H1 (cell line): Measurements from ENCODE around the gene ANAPC13. TPM values are rescaled to one million over a fixed set of nuclear protein-coding genes. Genes with fewer than 3 reads are reported as not detected.

ENCODE experiments used
- CTCF ChIA-PET: fragments of 300-600 bp; sonication (Branson Sonifier 250); formaldehyde crosslinking; loops from one replicate; lab custom pipeline; 2021; ENCODE audit not compliant: partially characterized antibody; lab: Charles Lee
- POLR2A ChIA-PET: fragments of 300-600 bp; sonication (Branson Sonifier 250); formaldehyde crosslinking; loops from one replicate; lab custom pipeline; 2021; ENCODE audit warnings: inconsistent platforms; ENCODE audit not compliant: partially characterized antibody; lab: Charles Lee
- DNase-seq, 2 experiments: peaks; one replicate each; pipeline versions ENCODE4 v3.0.0 to v3.0.0-alpha.2; 2010 to 2022; ENCODE audit warnings: low spot score in 2 of 2, low read depth in 1 of 2, mixed read lengths in 1 of 2
- FAIRE-seq: peaks from 2 replicates; lab custom pipeline; 2011; peaks lifted over from hg19 to GRCh38; lab: Jason Lieb, UNC
- H2AFZ ChIP-seq: 2 replicates; pipeline ENCODE4 v1.8.1; 2012; ENCODE audit warnings: low read length, inconsistent platforms
- H2AK5ac ChIP-seq: 2 replicates; pipeline ENCODE4 v1.6.1; 2013; ENCODE audit warnings: low read depth, low read length
- H2BK120ac ChIP-seq: replicated peaks from 2 replicates; pipeline ENCODE3; 2013; ENCODE audit warnings: low read depth, low read length, inconsistent platforms
- H2BK12ac ChIP-seq: 2 replicates; pipeline ENCODE4 v1.6.1; 2013; ENCODE audit warnings: low read depth, low read length
- H2BK15ac ChIP-seq: 2 replicates; pipeline ENCODE4 v1.6.1; 2013; ENCODE audit warnings: low read length
- H2BK20ac ChIP-seq: 2 replicates; pipeline ENCODE4 v1.6.1; 2013; ENCODE audit warnings: low read length
- H2BK5ac ChIP-seq: 2 replicates; pipeline ENCODE4 v1.6.1; 2013; ENCODE audit warnings: low read depth, low read length
- H3K14ac ChIP-seq: 2 replicates; pipeline ENCODE4 v1.6.1; 2013; ENCODE audit warnings: inconsistent platforms; ENCODE audit not compliant: insufficient read length
- H3K18ac ChIP-seq: 2 replicates; pipeline ENCODE4 v1.6.1; 2013; ENCODE audit warnings: low read length; ENCODE audit errors: extremely low read depth
- H3K23ac ChIP-seq: 2 replicates; pipeline ENCODE4 v1.6.1; 2013; ENCODE audit warnings: inconsistent platforms; ENCODE audit not compliant: insufficient read length
- H3K23me2 ChIP-seq: 2 replicates; pipeline ENCODE4 v1.6.1; 2013; ENCODE audit warnings: low read depth, low read length
- H3K27ac ChIP-seq: 2 replicates; pipeline ENCODE4 v1.6.1; 2011; ENCODE audit warnings: low read depth, low read length, inconsistent platforms
- H3K27me3 ChIP-seq, 4 experiments: replicated peaks in 1 of 4; 1 replicate in 1 of 4; 2 replicates in 3 of 4; pipeline versions ENCODE4 v1.6.1 to v1.8.1; 2011 to 2013; ENCODE audit warnings: low read length in 3 of 4, mild to moderate bottlenecking in 3 of 4, inconsistent platforms in 2 of 4, mixed read lengths in 2 of 4, moderate library complexity in 1 of 4; ENCODE audit not compliant: control insufficient read depth in 3 of 4, insufficient read depth in 3 of 4; ENCODE audit errors: extremely low read depth in 1 of 4
- H3K36me3 ChIP-seq, 4 experiments: 2 replicates each; pipeline versions ENCODE4 v1.6.1 to v1.8.1; 2011 to 2013; ENCODE audit warnings: mild to moderate bottlenecking in 4 of 4, low read length in 3 of 4, moderate library complexity in 2 of 4, control low read depth in 1 of 4, inconsistent platforms in 1 of 4; ENCODE audit not compliant: insufficient read depth in 4 of 4, control insufficient read depth in 2 of 4
- H3K4ac ChIP-seq: replicated peaks from 2 replicates; pipeline ENCODE3; 2013; ENCODE audit warnings: low read length, low read depth, mixed read lengths, inconsistent platforms; ENCODE audit not compliant: insufficient read length
- H3K4me1 ChIP-seq, 4 experiments: replicated peaks in 1 of 4; 1 replicate in 1 of 4; 2 replicates in 3 of 4; pipeline versions ENCODE4 v1.6.1 to v1.8.1; 2011 to 2013; ENCODE audit warnings: low read length in 3 of 4, inconsistent platforms in 2 of 4, mixed read lengths in 1 of 4; ENCODE audit not compliant: insufficient read depth in 4 of 4, control insufficient read depth in 3 of 4
- H3K4me2 ChIP-seq, 2 experiments: 2 replicates each; pipeline versions ENCODE4 v1.6.1 to v1.8.1; 2011 to 2013; ENCODE audit warnings: low read depth in 2 of 2, low read length in 2 of 2, control low read depth in 1 of 2, inconsistent platforms in 1 of 2, mild to moderate bottlenecking in 1 of 2; ENCODE audit not compliant: insufficient read depth in 1 of 2
- H3K4me3 ChIP-seq, 4 experiments: fragments of 200-600, 300-600 bp in 1 of 4; sonication (generic), shearing (Covaris generic), sonication (Bioruptor Twin) in 1 of 4; 2 replicates each; pipeline versions ENCODE4 v1.5.1 to v1.8.1; 2011 to 2016; ENCODE audit warnings: low read length in 4 of 4, low read depth in 3 of 4, control low read depth in 2 of 4, inconsistent platforms in 2 of 4, mild to moderate bottlenecking in 2 of 4, mixed read lengths in 1 of 4, moderate library complexity in 1 of 4; ENCODE audit not compliant: insufficient read depth in 2 of 4; ENCODE audit errors: extremely low read depth in 1 of 4
- H3K56ac ChIP-seq: replicated peaks from 2 replicates; pipeline ENCODE3; 2013; ENCODE audit warnings: low read depth, mild to moderate bottlenecking, mixed read lengths, low read length, inconsistent platforms; ENCODE audit not compliant: insufficient read length
- H3K79me1 ChIP-seq: 2 replicates; pipeline ENCODE4 v1.6.1; 2013; ENCODE audit warnings: low read depth, low read length, control low read depth
- H3K79me2 ChIP-seq, 2 experiments: 2 replicates each; pipeline versions ENCODE4 v1.6.1 to v1.8.1; 2012 to 2013; ENCODE audit warnings: low read length in 2 of 2, mild to moderate bottlenecking in 2 of 2, inconsistent platforms in 1 of 2; ENCODE audit not compliant: insufficient read depth in 2 of 2, control insufficient read depth in 1 of 2
- H3K9ac ChIP-seq, 4 experiments: replicated peaks in 1 of 4; 1 replicate in 1 of 4; 2 replicates in 3 of 4; pipeline versions ENCODE4 v1.6.1 to v1.8.1; 2011 to 2013; ENCODE audit warnings: low read depth in 3 of 4, low read length in 3 of 4, control low read depth in 2 of 4, mild to moderate bottlenecking in 2 of 4, moderate library complexity in 2 of 4, inconsistent platforms in 1 of 4; ENCODE audit errors: extremely low read depth in 1 of 4
- H3K9me3 ChIP-seq, 2 experiments: 2 replicates each; pipeline versions ENCODE4 v1.6.1 to v1.8.1; 2012 to 2013; ENCODE audit warnings: mild to moderate bottlenecking in 2 of 2, moderate library complexity in 2 of 2, control low read depth in 1 of 2, inconsistent platforms in 1 of 2, low read depth in 1 of 2, low read length in 1 of 2, mixed read lengths in 1 of 2; ENCODE audit not compliant: insufficient read depth in 2 of 2
- H4K20me1 ChIP-seq, 2 experiments: replicated peaks in 1 of 2; 2 replicates each; pipeline versions ENCODE3 to v1.8.1; 2011 to 2013; ENCODE audit warnings: inconsistent platforms in 2 of 2, low read length in 2 of 2, mild to moderate bottlenecking in 1 of 2; ENCODE audit not compliant: insufficient read depth in 2 of 2, control insufficient read depth in 1 of 2
- H4K5ac ChIP-seq: 2 replicates; pipeline ENCODE4 v1.6.1; 2013; ENCODE audit warnings: low read length, low read depth, mixed read lengths, inconsistent platforms; ENCODE audit not compliant: insufficient read length
- H4K8ac ChIP-seq: 2 replicates; pipeline ENCODE4 v1.8.0; 2013; ENCODE audit warnings: mild to moderate bottlenecking, moderate library complexity, low read length, inconsistent platforms; ENCODE audit not compliant: insufficient read depth; ENCODE audit errors: extremely low read depth
- H4K91ac ChIP-seq: replicated peaks from 2 replicates; pipeline ENCODE3; 2013; ENCODE audit warnings: low read length, mixed read lengths, inconsistent platforms; ENCODE audit not compliant: insufficient read length
- BRCA1 ChIP-seq: IDR thresholded peaks from 2 replicates; pipeline ENCODE4 v1.6.1; 2012; ENCODE audit warnings: low read depth, low read length, improper control_type of control experiment
- CHD1 ChIP-seq: IDR thresholded peaks from 2 replicates; pipeline ENCODE4 v1.6.1; 2012; ENCODE audit warnings: low read depth, low read length, improper control_type of control experiment
- TCF12 ChIP-seq: IDR thresholded peaks from 2 replicates; pipeline ENCODE4 v1.6.1; 2011; ENCODE audit warnings: low read depth, mild to moderate bottlenecking, low read length
- TEAD4 ChIP-seq: IDR thresholded peaks from 2 replicates; pipeline ENCODE4 v1.6.1; 2012; ENCODE audit warnings: low read depth, low read length, inconsistent platforms, mixed read lengths
- WGBS, 2 experiments: shearing (Covaris generic) in 1 of 2; methylation state at CpG; one replicate each; pipeline versions ENCODE4 v1.1.6 to v1.1.7; 2013 to 2015; ENCODE audit warnings: low lambda C conversion rate in 2 of 2, mixed read lengths in 2 of 2, inconsistent platforms in 1 of 2, low coverage in 1 of 2, missing lambda C conversion rate in 1 of 2; ENCODE audit not compliant: insufficient replicate concordance in 2 of 2, insufficient coverage in 1 of 2, insufficient read length in 1 of 2; ENCODE audit errors: extremely low coverage in 1 of 2, missing lambda C conversion rate in 1 of 2; 5-methylcytosine and 5-hydroxymethylcytosine counted together
- polyA plus RNA-seq, 7 experiments: library from polyadenylated mRNA; depleted of rRNA in 3 of 7; stranded (reverse) in 5 of 7; unstranded in 2 of 7; fragments of >200 nt in 5 of 7; fragments of 200-250 nt in 2 of 7; gene quantifications; 1 replicate in 5 of 7; 2 replicates in 1 of 7; 4 replicates in 1 of 7; pipeline versions ENCODE4 v1.2.1 to v1.2.3, GENCODE V29; 2011 to 2013; ENCODE audit warnings: missing spikeins in 2 of 7, mixed read lengths in 2 of 7
- total RNA-seq: library from RNA; stranded (reverse); fragmentation: NEBNext Ultra II Directional; extraction: Animal tissue kit (Norgen Biotek cat#: 25700); gene quantifications from 2 replicates; pipeline ENCODE4 v1.2.1, GENCODE V29; 2021

Gene ANAPC13
- total and polyA plus RNA-seq, 2 of the 8 experiments (the other 6 are each of a cell fraction or from before 2014, with no cell fraction given): 33.3 to 34.0 TPM

- Histone ChIP-seq H3K14ac (no peak overlapping the region), H3K9ac (no peak overlapping the region), H2AFZ (no peak overlapping the region), H3K56ac (no peak overlapping the region), H3K36me3 (peaks cover 0 to 2% (median 0%) of the 10 kb centered on the region in 4 experiments; a peak in 1 of 8 replicates), H3K18ac (no peak overlapping the region), H3K9me3 (peaks cover 0 to 9% of the 10 kb centered on the region in 2 experiments; a peak in 2 of 4 replicates), H4K5ac (no peak overlapping the region), H3K23ac (no peak overlapping the region), H3K79me1 (no peaks in the 10 kb centered on the region), H4K8ac (no peak overlapping the region; the same call in 1 of the 2 replicates), H2BK120ac (no peak overlapping the region), H3K4ac (no peak overlapping the region), H2BK20ac (no peak overlapping the region), H3K79me2 (peaks cover 0 to 4% of the 10 kb centered on the region in 2 experiments; a peak in 1 of 4 replicates), H3K23me2 (no peaks in the 10 kb centered on the region; the same call in 1 of the 2 replicates), H2BK15ac (no peak overlapping the region), H3K4me2 (no peak overlapping the region), H3K4me1 (peaks cover 0 to 2% (median 0%) of the 10 kb centered on the region in 4 experiments; a peak in 2 of 7 replicates), H4K20me1 (peaks cover 0 to 3% of the 10 kb centered on the region in 2 experiments), H3K27me3 (no peaks in the 10 kb centered on the region), H4K91ac (no peak overlapping the region), H2BK12ac (no peak overlapping the region), H3K4me3 (no peak overlapping the region), H3K27ac (no peak overlapping the region), H2BK5ac (no peak overlapping the region), H2AK5ac (no peak overlapping the region)
- TF ChIP-seq TEAD4 (no peak), CHD1 (no peak), TCF12 (no peak), BRCA1 (no peak)
- ChIA-PET POLR2A (no interaction called here), CTCF (interaction anchor here (0.6 to 3.0 kb wide), 11 partner anchors 10 to 226 kb away, joined by 3 to 14 read pairs (median 4); no protein-coding TSS in a partner anchor)
- FAIRE-seq (no peak), DNase-seq (no peak)
- WGBS, 2 experiments: 95% methylated on average over 7 of the region's 7 CpGs; no CpG with 5 or more reads in 1 of the 2 experiments
These were observed 41.9 kb upstream of the ANAPC13 start for GRCh38 chr3:134527538-134528186.
